Activated CD8-positive, alpha-beta memory T cell treated with anti-CD3 and anti-CD28 coated beads, Interleukin-2, amount 10 ng/mL, durations not matched to agents 7 days and 5 days (primary cell): Measurements from ENCODE around the gene PTPRM. TPM values are rescaled to one million over a fixed set of nuclear protein-coding genes. Genes with fewer than 3 reads are reported as not detected.

Source experiments
- ATAC-seq: fragments of 150-1000 bp; cut with Tn5 transposase; one replicate; pipeline ENCODE4 v1.10.0; 2021; ENCODE audit warnings: moderate library complexity
- CTCF ChIA-PET: fragments of 350-600 bp; sonication (Branson Sonifier 250); formaldehyde crosslinking; loops from one replicate; lab custom pipeline; 2021; ENCODE audit warnings: antibody characterized with exemption; lab: Charles Lee
- DNase-seq: peaks from one replicate; pipeline ENCODE4 v3.0.0-alpha.2; 2020
- H3K27ac Mint-ChIP-seq: one replicate; pipeline ENCODE4 v1.8.0; 2021; ENCODE audit warnings: mild to moderate bottlenecking, mixed read lengths
- H3K27me3 Mint-ChIP-seq: one replicate; pipeline ENCODE4 v1.8.0; 2021; ENCODE audit warnings: mixed read lengths
- H3K36me3 Mint-ChIP-seq: one replicate; pipeline ENCODE4 v1.8.0; 2021; ENCODE audit warnings: mild to moderate bottlenecking, mixed read lengths
- H3K4me1 Mint-ChIP-seq: one replicate; pipeline ENCODE4 v1.8.0; 2021; ENCODE audit warnings: mixed read lengths
- H3K4me3 Mint-ChIP-seq: one replicate; pipeline ENCODE4 v1.8.0; 2021; ENCODE audit warnings: mild to moderate bottlenecking, moderate library complexity, mixed read lengths
- H3K9me3 Mint-ChIP-seq: one replicate; pipeline ENCODE4 v1.8.0; 2022; ENCODE audit warnings: low read depth, mixed read lengths
- total RNA-seq, 2 experiments: library from RNA; stranded (reverse); gene quantifications; one replicate each; pipeline ENCODE4 v1.2.3, GENCODE V29; 2021

Gene PTPRM
- total RNA-seq, 2 experiments from 2014 or later = 3.1 to 5.7 TPM

DNA sequence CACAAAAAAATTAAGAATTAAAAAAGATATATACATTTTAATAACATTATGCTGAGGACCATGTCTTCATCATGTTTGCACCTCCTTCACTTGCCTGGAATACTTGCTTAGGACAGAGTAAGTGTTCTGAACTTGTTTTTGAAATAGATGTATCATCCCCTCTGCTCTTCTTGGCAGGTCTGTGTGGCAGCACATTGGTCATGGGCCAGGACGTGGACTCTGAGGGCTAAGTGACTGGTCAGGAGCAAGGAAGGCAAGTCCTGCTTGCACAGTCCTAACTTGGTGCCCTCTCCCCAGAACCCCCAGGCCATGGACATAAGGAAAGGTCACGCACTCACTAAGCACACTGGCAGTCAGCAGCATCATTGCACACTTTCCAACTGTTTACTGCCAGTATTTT, 95.8 kb downstream of the PTPRM start:
- Mint-ChIP-seq H3K4me1 (no peaks in the 10 kb centered on the region), H3K9me3 (peaks cover 3% of the 10 kb centered on the region), H3K27ac (no peak overlapping the region), H3K4me3 (no peak overlapping the region), H3K36me3 (no peaks in the 10 kb centered on the region), H3K27me3 (no peaks in the 10 kb centered on the region)
- CTCF ChIA-PET = no interaction called here
- ATAC-seq (no peak), DNase-seq (no peak)

DNA sequence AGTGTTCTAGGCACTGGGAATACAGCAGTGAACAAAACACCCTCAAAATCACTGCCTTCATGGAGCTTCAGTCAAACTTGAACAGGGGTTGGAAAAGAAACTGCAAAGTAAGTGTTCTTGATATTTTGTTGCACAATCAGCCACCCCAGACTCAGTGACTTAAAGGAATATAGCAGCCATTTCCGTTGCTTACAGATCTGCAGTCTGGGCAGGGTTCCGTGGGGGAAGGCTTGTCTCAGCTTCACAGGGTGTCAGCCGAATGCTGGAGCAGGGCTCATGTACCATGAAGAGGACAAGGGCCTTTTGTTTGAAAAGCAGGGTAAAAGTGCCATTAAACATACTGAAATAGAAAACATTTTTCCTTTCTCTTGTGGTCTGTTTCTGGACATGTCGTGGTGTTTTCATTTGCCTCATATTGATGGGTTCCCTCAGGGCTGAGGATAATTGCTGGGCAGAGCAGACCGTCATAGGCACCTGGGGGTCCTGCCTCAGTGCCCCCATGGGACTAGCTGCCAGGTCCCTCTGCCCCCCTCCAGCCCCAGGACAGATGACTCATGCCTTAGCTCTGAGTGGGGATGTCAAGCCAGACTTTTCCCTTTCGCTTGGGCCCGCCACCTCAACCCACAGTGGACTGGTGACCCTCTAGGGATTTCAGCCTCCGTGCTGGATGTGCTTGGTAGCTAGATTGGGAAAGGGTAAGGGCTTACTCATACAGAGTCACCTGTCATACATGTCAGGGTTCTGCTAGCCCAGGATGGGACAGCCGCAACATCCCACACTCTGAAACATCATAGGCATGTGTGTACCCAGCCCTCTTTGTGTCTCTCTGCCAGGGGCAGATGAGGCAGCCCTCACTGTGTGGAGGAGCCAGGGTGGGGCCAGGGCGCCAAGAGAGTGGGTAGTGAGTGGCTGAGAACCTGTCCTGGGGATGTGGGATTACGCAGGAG, 96.5 kb downstream of the PTPRM start:
- ATAC-seq (no peak), DNase-seq (no peak)
- Mint-ChIP-seq H3K4me1 (no peaks in the 10 kb centered on the region), H3K27ac (no peak overlapping the region), H3K4me3 (no peak overlapping the region), H3K27me3 (no peaks in the 10 kb centered on the region), H3K36me3 (no peaks in the 10 kb centered on the region), H3K9me3 (peaks cover 3% of the 10 kb centered on the region)
- CTCF ChIA-PET = no interaction called here

DNA sequence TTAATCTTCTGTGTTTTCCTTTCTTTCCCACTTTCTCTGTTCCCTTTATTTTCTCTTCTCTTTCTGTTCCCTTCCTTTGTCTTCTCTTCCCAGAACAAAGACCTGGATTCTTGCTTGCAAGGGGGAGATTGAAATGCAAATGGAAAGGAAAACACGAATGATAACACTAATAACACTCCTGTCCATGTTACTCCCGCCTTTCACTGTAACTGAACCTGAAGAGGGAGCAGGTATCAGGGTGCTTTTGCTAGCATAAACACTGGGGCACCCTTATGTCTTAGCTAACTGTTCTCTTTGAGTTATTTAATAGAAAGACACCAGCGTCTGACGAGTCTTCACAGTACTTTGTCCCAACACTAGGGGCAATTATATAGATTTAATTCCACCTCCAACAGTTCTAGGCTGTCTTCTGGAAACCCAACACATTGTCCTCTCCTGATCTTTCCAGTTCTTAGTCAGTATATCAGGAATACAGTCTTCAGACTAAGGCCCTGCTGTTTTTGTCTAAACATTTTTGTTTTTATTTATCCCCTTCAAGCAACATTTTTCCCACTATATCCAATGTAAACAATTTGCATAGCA, 99.2 kb downstream of the PTPRM start:
- Mint-ChIP-seq H3K27me3 (no peaks in the 10 kb centered on the region), H3K27ac (no peak overlapping the region), H3K4me1 (no peaks in the 10 kb centered on the region), H3K9me3 (no peaks in the 10 kb centered on the region), H3K36me3 (no peaks in the 10 kb centered on the region), H3K4me3 (no peak overlapping the region)
- no peak for DNase-seq
- no peak for ATAC-seq
- CTCF ChIA-PET = no interaction called here

DNA sequence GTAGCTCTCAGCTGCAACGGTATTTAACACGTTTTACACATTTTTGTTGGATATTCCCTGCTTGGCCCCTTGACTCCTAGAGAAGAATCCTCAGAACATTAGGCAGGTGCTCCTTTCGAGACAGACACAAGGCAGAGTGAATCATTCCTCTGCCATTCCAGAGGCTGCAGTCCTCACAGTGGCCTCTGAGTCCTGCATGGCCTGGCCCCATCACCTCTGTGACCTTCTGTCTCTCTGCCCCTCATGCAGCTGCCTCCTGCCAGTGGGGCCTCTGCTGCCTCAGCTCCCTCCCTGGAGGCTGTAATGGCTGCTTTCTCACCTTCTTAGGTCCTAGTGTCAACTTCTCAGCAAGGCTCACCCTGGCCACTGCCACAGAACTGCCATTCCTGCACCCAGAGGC, 101.3 kb downstream of the PTPRM start:
- Mint-ChIP-seq H3K36me3 (no peaks in the 10 kb centered on the region), H3K4me1 (no peaks in the 10 kb centered on the region)
- CTCF ChIA-PET = no interaction called here

DNA sequence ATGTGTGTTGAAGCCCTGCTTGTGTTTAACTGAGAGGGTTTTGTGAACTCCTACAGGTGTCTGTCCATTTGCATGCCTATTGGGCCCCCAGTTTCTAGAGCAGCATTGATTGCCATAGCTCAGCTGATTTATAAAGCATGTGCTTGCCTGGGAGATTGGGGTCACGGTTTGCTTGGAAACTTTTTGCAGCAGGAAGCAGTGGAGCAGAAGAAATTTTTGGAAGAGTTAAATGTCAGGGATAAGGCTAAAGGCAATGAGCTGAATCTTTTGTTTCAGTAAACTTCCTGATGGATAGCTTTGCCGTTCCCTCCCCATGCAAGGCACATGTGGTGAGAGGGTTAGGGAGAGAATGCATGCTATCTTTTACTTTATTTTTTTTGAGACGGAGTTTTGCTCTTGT, 102.2 kb downstream of the PTPRM start:
- DNase-seq (no peak), ATAC-seq (no peak)
- H3K9me3 Mint-ChIP-seq = no peaks in the 10 kb centered on the region
- no peak overlapping the region for H3K4me3 Mint-ChIP-seq
- H3K36me3 Mint-ChIP-seq = no peaks in the 10 kb centered on the region
- CTCF ChIA-PET = no interaction called here
- no peaks in the 10 kb centered on the region for H3K27me3 Mint-ChIP-seq
- no peak overlapping the region for H3K27ac Mint-ChIP-seq
- H3K4me1 Mint-ChIP-seq = no peaks in the 10 kb centered on the region

More for the DNA sequence above, 101.3 kb downstream of the PTPRM start:
- no peaks in the 10 kb centered on the region for H3K9me3 Mint-ChIP-seq
- no peak overlapping the region for H3K27ac Mint-ChIP-seq
- H3K4me3 Mint-ChIP-seq = no peak overlapping the region
- DNase-seq (no peak), ATAC-seq (no peak)
- no peaks in the 10 kb centered on the region for H3K27me3 Mint-ChIP-seq

DNA sequence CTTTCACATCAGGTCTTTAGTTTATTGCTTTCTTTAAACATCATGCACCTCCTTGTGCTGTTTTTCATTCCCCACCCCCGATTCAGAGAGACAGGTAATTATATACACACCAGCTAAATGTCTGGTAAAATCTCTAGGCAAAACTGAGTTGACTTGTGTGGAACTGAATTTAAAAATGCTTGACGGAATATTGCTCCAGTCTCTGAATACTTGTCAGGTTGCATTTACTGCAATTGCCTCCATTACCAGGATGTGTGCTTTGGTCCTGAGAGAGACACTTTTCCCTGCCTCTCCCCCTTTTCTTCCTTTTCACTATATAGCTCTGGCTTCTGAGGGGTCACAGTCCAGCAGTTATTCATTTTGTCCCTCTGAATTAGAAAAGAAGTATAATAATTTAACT, 104.0 kb downstream of the PTPRM start:
- no peak for DNase-seq
- Mint-ChIP-seq H3K4me3 (no peak overlapping the region), H3K27ac (no peak overlapping the region), H3K9me3 (no peaks in the 10 kb centered on the region), H3K36me3 (no peaks in the 10 kb centered on the region), H3K27me3 (no peaks in the 10 kb centered on the region), H3K4me1 (no peaks in the 10 kb centered on the region)
- no peak for ATAC-seq
- CTCF ChIA-PET = no interaction called here

DNA sequence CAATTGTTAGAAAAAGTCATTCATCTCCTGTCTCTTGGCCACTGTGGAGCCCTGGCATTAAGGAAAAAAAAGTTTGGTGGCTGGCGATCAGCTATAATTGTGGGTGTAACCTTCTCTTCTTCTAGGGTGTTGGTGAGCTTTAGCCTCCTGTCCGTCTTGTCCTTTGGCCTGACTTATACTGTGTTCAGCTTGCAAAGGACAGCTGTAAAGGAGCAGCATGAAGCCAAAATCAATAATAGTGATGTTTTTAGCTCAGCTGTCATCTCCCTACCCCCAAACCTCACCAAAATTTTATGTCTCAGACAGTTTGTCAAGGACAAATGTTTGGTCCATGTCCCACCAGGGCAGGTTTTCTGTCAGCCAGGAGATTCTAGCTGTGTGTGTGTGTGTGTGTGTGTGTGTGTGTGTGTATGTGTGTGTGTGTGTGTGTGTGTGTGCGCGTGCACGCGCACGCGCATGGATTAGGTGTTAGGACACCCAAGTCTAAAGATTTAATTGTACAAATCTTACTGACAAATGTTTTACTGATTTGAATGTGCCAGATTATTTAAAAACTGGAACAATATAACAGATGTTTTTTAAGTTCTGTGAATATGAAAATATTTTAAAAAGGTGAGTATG, 109.2 kb downstream of the PTPRM start:
- H3K4me1 Mint-ChIP-seq = no peaks in the 10 kb centered on the region
- no peak for DNase-seq

DNA sequence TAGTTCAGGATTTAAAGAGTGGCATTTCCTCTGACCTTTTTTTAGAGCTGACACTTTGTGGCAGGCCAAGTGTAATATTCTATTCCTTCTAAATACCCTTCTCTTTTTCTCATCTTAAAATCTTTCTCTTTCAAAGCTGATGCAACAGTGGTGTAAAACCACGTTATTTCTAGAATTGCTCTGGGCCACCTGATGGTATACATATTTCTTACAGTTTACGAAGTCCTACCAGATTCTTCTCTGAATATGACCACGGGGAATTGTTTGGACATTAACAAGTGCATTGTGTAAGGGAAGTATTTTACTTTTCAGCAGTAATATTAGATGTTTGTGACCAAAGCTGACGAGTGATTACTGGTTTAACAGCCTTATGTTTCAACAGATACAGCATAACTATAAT, 109.9 kb downstream of the PTPRM start:
- DNase-seq (no peak), ATAC-seq (no peak)
- no peaks in the 10 kb centered on the region for H3K9me3 Mint-ChIP-seq
- H3K36me3 Mint-ChIP-seq = no peaks in the 10 kb centered on the region
- no peak overlapping the region for H3K27ac Mint-ChIP-seq
- no peak overlapping the region for H3K4me3 Mint-ChIP-seq
- no peaks in the 10 kb centered on the region for H3K4me1 Mint-ChIP-seq
- CTCF ChIA-PET = no interaction called here
- H3K27me3 Mint-ChIP-seq = no peaks in the 10 kb centered on the region

More for the DNA sequence above, 109.2 kb downstream of the PTPRM start:
- Mint-ChIP-seq H3K36me3 (no peaks in the 10 kb centered on the region), H3K9me3 (no peaks in the 10 kb centered on the region), H3K4me3 (no peak overlapping the region), H3K27me3 (no peaks in the 10 kb centered on the region), H3K27ac (no peak overlapping the region)
- CTCF ChIA-PET = no interaction called here
- no peak for ATAC-seq

DNA sequence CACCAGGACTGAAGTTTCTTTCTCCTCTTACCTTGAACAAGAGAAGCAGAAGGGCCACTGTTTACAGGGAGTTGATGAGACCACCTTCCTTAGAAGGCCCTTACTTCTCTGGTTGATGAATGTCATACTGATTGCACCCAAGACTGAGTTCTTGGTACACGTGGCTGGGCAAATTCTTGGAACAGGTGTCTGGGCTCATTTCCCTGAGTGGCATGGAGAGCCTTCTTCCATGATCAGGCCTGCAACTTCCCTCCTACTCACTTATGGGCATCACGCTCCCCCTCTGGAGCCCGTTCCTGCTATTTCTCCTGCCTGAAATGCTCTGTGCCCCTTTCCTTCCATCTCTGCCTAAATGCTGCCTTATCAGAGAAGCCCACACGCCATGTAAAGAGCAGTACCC, 110.3 kb downstream of the PTPRM start:
- ATAC-seq = no peak
- Mint-ChIP-seq H3K36me3 (no peaks in the 10 kb centered on the region), H3K4me1 (no peaks in the 10 kb centered on the region), H3K9me3 (no peaks in the 10 kb centered on the region), H3K4me3 (no peak overlapping the region), H3K27me3 (no peaks in the 10 kb centered on the region), H3K27ac (no peak overlapping the region)
- DNase-seq = no peak
- CTCF ChIA-PET = no interaction called here

DNA sequence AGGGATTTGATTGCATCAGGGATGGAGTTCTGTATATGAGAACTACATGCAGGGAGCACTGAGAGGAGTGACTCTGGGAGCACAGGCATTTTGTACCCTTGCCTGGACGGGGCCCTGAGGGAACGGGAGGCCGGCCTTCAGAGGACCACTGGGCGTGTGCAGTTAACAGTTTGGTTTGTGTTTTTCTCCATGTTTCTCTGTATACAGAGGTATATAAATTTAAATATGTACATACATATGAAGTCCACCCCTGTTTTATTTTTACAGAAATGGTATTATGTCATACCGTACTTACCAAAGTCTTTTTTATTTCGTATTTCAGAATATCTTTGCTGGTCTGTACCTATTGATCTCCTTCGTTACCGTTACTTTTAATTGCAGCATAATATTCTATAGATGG, 111.3 kb downstream of the PTPRM start:
- Mint-ChIP-seq H3K27ac (no peak overlapping the region), H3K4me1 (no peaks in the 10 kb centered on the region), H3K4me3 (no peak overlapping the region), H3K27me3 (no peaks in the 10 kb centered on the region), H3K9me3 (no peaks in the 10 kb centered on the region), H3K36me3 (no peaks in the 10 kb centered on the region)
- no peak for DNase-seq
- no peak for ATAC-seq
- CTCF ChIA-PET = no interaction called here

DNA sequence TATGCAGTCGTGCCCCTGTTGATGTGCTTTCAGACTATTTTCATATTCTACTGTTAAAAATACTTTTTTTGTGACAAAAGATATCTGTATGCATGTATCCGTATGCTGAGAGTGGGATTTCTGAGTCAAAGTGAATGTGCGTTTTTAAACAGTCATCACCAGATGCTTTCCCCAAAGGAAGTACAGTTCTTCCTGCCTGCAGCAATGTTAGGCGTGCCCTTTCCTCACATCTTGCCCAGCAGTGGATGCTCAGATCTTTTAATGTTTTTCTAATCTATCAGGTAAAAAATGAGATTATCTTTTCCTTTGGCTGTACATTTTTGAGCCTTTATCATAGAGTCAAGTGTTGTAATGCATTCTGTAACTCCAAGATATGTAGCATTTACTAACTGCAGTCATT, 111.7 kb downstream of the PTPRM start:
- H3K9me3 Mint-ChIP-seq = no peaks in the 10 kb centered on the region
- no peaks in the 10 kb centered on the region for H3K36me3 Mint-ChIP-seq
- no peak overlapping the region for H3K27ac Mint-ChIP-seq
- no peak overlapping the region for H3K4me3 Mint-ChIP-seq
- no peaks in the 10 kb centered on the region for H3K27me3 Mint-ChIP-seq
- ATAC-seq (no peak), DNase-seq (no peak)
- H3K4me1 Mint-ChIP-seq = no peaks in the 10 kb centered on the region
- CTCF ChIA-PET = no interaction called here

DNA sequence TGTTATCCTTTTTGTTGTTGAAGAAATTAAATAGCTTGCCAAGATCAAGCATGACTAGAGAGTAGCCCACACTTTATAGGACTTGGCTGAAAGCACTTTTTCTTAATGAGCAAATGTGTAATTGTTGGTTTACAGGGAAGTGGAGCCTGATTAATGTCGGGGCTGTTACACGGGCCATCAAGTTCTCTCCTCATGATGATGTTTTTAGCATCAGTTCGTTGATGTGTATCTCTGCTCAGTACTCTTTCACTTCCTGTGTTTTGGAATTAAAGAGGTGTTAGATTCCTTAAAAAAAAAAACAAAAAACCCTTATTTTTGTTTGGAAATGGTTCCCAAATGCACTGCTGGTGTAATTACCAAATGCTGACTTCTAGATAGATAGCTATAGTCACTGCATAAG, 114.2 kb downstream of the PTPRM start:
- DNase-seq = no peak
- CTCF ChIA-PET = no interaction called here
- no peaks in the 10 kb centered on the region for H3K36me3 Mint-ChIP-seq

DNA sequence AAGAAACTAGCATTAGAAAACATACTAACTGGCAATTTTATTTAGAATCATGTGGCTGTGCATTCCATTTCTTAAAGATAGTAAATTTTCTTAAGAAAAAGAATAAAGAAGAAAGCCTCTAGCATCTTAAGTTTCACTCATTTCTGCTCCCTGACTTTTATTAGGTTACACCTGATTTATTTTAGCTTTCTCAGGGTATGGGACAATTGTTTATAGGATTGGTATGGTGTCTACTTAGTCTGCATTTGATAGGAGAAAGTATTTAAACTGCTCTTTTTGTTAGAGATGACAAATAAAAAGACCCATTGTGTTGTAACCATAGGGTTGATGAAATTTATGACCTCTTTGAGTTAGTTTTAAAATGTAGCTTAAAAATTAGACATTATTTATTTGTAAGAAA, 115.2 kb downstream of the PTPRM start:
- Mint-ChIP-seq H3K36me3 (no peaks in the 10 kb centered on the region), H3K9me3 (no peaks in the 10 kb centered on the region), H3K27me3 (no peaks in the 10 kb centered on the region), H3K27ac (no peak overlapping the region), H3K4me1 (no peaks in the 10 kb centered on the region), H3K4me3 (no peak overlapping the region)
- ATAC-seq (no peak), DNase-seq (no peak)
- CTCF ChIA-PET = no interaction called here

More for the DNA sequence above, 114.2 kb downstream of the PTPRM start:
- H3K27me3 Mint-ChIP-seq = no peaks in the 10 kb centered on the region
- ATAC-seq = no peak
- H3K9me3 Mint-ChIP-seq = no peaks in the 10 kb centered on the region
- H3K4me3 Mint-ChIP-seq = no peak overlapping the region
- H3K27ac Mint-ChIP-seq = no peak overlapping the region
- no peaks in the 10 kb centered on the region for H3K4me1 Mint-ChIP-seq

DNA sequence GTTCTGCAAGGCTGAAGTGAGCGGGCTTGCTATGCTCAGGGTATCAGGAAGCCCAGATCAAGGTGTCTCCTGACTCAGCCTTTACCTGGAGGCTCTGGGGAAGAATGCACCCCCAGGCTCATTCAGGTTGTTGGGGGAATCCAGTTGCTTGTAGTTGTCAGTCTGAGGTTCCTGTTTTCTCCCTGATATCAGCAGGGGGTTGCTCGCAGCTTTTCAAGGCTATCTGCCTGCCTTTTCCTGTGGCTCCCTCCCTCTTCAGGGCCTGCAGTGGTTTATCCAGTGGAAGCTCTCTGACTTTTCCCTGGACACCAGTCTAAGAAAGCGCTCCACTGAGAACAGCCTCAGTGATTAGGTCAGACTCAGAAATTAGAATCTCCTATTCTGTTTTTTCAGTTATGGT, 116.6 kb downstream of the PTPRM start:
- DNase-seq = no peak
- ATAC-seq = no peak
- no peaks in the 10 kb centered on the region for H3K4me1 Mint-ChIP-seq
- no peaks in the 10 kb centered on the region for H3K36me3 Mint-ChIP-seq
- no peak overlapping the region for H3K27ac Mint-ChIP-seq
- H3K4me3 Mint-ChIP-seq = no peak overlapping the region
- no peaks in the 10 kb centered on the region for H3K27me3 Mint-ChIP-seq
- CTCF ChIA-PET = no interaction called here
- no peaks in the 10 kb centered on the region for H3K9me3 Mint-ChIP-seq
